GM21423 (cell line): ENCODE results near the gene PRKAR1B.
"Not testable (repeated sequence)": the region's sequence is repeated elsewhere in the genome, so short reads cannot be mapped to it uniquely, and the experiment has no call there.

Experiments used
- ATAC-seq: cut with Tn5 transposase; IDR thresholded peaks from one replicate; pipeline ENCODE4 v1.9.1; 2021; ENCODE audit warnings: mild to moderate bottlenecking, moderate library complexity; ENCODE audit not compliant: unreplicated experiment

The PRKAR1B gene

DNA sequence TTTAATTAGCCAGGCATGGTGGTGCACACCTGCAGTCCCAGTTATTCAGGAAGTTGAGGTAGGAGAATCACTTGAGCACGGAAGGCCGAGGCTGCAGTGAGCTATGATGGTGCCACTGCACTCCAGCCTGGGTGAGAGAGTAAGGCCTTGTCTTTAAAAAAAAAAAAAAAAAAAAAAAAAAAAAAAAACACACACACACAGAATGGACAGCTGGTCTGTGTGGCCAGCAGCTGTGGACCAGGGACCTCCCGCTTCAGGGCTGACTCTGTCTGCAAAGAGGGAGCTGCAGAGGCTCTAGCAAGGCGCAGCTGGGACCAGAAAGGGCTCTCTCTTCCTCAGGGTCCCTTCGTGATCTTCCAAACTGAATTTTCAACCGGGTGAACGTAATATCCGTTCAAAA lies 54.2 kb downstream of the PRKAR1B start:
- no peak for ATAC-seq

- no peak for ATAC-seq
These were observed 55.6 kb downstream of the PRKAR1B start for GRCh38 chr7:671415-672042.

GRCh38 chr7:670501-671390 lies 56.3 kb downstream of the PRKAR1B start:
- no peak for ATAC-seq

GRCh38 chr7:668958-669357 lies 58.1 kb downstream of the PRKAR1B start:
- no peak for ATAC-seq

DNA sequence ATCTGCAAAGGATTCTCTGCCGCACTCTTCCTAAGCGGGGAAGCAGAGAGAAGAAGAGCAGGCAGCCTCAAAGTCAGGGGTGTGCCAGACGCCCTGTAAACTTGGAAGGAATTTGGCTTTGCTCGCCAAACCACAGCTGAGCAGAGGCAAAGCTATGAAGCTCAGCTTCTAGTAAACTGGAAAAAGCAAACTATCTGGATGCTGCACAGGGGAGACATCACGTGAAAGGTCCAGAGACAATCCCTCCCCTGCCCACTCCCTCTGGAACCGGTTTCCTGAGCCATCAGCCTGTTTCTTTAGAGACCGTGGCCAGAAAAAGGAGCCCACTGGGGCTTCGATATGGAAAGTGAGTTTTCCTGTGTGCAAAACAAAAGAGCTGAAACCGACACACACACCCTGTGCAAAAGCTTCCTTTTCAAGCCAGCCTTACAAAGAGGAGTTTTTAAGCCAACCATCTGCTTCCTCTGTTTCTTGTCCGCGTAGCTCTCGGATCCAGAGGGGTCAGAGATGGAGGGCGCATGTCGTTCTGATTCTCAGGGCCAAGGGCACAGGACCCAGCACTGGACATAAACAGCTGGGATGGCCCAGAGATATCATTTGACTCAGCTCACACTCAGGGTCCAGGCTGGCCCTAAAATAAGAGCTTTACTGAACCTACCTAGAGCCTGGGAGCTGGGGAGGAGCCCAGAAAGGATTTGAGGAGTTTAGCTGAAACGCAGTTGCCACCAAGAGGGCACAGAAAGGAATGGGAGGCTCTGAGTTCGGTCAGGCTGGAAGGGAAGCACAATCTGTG lies 58.7 kb downstream of the PRKAR1B start:
- no peak for ATAC-seq

- ATAC-seq: no peak
These were observed 60.4 kb downstream of the PRKAR1B start for GRCh38 chr7:666454-667292.

- no peak for ATAC-seq
These were observed 61.2 kb downstream of the PRKAR1B start for GRCh38 chr7:665736-666453.

- ATAC-seq: no peak
These were observed 61.9 kb downstream of the PRKAR1B start for GRCh38 chr7:664997-665735.

GRCh38 chr7:664402-664775 lies 62.7 kb downstream of the PRKAR1B start:
- no peak for ATAC-seq

- no peak for ATAC-seq
These were observed 64.5 kb downstream of the PRKAR1B start for GRCh38 chr7:662576-662975.

DNA sequence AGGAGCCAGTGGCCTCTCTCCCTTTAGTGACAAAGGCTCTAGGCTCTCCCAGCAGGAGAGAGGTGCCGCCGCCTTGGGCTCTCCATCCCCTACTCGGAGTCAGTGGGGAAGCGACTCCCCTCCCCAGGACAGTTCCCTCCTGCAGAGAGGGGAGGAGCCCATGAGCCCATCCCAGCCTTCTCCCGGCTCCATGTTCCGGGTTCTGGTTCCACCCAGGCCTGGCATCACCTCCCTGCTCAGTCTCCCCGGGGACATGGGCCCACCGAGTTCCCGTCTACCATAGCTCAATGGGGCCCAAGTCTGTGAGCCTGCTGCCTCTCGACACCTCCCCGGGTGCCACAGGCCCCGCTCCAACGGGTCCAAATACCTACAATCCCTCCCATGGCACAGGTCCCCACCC lies 67.1 kb downstream of the PRKAR1B start:
- ATAC-seq: no peak

DNA sequence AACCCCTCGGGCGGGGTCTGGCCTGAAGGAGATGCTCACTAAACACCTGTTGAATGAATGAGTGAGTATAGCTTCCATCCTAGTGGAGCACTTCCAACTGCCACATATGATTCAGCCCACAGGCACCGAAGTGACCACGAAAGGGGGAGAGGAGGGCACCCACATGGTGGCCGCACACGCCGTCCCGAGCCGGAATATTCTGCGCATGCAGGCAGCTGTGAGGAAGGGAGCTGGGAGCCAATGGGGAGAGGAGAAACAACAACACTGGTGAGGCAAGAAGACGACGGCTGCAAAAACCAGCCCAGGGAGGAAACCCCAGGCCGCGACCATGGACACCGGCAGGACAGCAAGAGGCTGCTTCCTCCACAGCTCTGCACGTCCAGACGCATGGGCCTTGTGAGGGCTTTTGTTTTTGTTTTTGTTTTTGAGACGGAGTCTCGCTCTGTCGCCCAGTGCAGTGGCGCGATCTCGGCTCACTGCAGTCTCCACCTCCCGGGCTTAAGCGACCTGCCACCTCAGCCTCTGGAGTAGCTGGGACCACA lies 67.7 kb downstream of the PRKAR1B start:
- no peak for ATAC-seq

- no peak for ATAC-seq
These were observed 69.4 kb downstream of the PRKAR1B start for GRCh38 chr7:657565-658119.

DNA sequence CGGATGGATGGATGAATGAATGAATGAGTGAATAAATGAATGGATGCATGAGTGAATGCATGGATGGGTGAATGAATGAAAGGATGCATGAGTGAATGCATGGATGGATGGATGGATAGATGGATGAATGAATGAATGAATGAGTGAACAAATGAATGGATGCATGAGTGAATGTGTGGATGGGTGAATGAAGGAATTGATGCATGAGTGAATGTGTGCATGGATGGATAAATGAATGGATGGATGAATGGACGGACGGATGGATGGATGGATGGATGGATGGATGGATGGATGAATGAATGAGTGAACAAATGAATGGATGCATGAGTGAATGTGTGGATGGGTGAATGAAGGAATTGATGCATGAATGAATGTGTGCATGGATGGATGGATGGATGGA lies 70.1 kb downstream of the PRKAR1B start:
- ATAC-seq: not testable (repeated sequence)

GRCh38 chr7:655758-656157 lies 71.3 kb downstream of the PRKAR1B start:
- no peak for ATAC-seq

DNA sequence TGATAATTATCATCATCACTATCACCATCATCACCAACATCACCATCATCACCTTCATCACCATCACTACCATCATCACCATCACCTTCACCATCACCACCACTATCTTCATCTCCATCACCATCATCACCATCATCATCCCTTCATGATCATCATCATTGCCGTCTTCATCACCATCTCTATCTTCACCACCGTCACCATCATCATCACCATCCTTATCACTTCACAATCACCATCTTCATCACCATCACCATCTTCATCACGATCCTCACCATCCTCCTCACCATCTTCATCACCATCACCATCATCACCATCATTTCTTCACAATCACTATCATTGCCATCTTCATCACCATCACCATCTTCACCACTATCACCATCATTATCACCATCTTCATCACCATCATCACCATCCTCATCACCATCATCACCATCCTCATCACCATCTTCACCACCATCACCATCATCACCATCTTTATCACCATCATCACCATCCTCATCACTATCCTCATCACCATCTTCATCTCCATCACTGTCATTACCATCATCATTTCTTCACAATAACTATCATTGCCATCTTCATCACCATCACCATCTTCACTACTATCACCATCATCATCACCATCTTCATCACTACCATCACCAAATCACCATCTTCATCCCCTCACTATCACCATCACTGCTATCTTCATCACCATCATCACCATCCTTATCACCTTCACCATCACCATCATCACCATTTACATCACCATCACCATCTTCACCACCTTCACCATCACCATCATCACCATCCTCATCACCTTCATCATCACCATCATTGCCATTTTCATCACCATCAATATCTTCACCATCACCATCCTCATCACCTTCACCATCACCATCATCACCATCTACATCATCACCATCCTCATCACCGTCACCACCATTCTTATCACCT lies 73.0 kb downstream of the PRKAR1B start:
- ATAC-seq: no peak

GRCh38 chr7:652881-653280 lies 74.2 kb downstream of the PRKAR1B start:
- ATAC-seq: no peak

GRCh38 chr7:652167-652566 lies 74.9 kb downstream of the PRKAR1B start:
- ATAC-seq: not testable (repeated sequence)
